CD4-positive, alpha-beta memory T cell (primary cell): ENCODE data around the gene ESPN. TPM values are rescaled to one million over a fixed set of nuclear protein-coding genes. Genes with fewer than 3 reads are reported as not detected.

ENCODE experiments used
- CTCF ChIA-PET: fragments of 350-600 bp; sonication (Branson Sonifier 250); formaldehyde crosslinking; loops from one replicate; lab custom pipeline; 2021; ENCODE audit warnings: inconsistent platforms; ENCODE audit not compliant: partially characterized antibody; lab: Charles Lee
- POLR2A ChIA-PET: fragments of 350-600 bp; sonication (Branson Sonifier 250); formaldehyde crosslinking; loops from one replicate; lab custom pipeline; 2021; ENCODE audit not compliant: partially characterized antibody; lab: Charles Lee
- DNase-seq, 5 donors: peaks; one replicate each; pipeline versions ENCODE4 v3.0.0 to v3.0.0-alpha.2; 2020 to 2022; ENCODE audit warnings: mixed read lengths in 1 of 5
- H3K27ac ChIP-seq: one replicate; pipeline ENCODE4 v1.7.0; 2013; ENCODE audit warnings: low read depth, low read length
- H3K27me3 ChIP-seq: 2 replicates; pipeline ENCODE4 v1.7.0; 2013; ENCODE audit warnings: mild to moderate bottlenecking, low read length, moderate library complexity; ENCODE audit not compliant: insufficient read depth
- H3K36me3 ChIP-seq: 2 replicates; pipeline ENCODE4 v1.7.0; 2013; ENCODE audit warnings: mild to moderate bottlenecking, low read length, moderate library complexity; ENCODE audit not compliant: insufficient read depth
- H3K4me1 ChIP-seq: 2 replicates; pipeline ENCODE4 v1.7.0; 2013; ENCODE audit warnings: mild to moderate bottlenecking, low read length, moderate library complexity; ENCODE audit not compliant: insufficient read depth
- H3K4me3 ChIP-seq, 2 donors: one replicate each; pipeline ENCODE4 v1.7.0; 2013; ENCODE audit warnings: low read length in 2 of 2, mild to moderate bottlenecking in 1 of 2
- H3K9me3 ChIP-seq, 2 donors: one replicate each; pipeline ENCODE4 v1.7.0; 2013; ENCODE audit warnings: low read length in 2 of 2, control low read depth in 1 of 2; ENCODE audit not compliant: control insufficient read depth in 1 of 2
- H3K27ac Mint-ChIP-seq, 7 donors: one replicate each; pipeline ENCODE4 v1.8.0; 2020 to 2021; ENCODE audit warnings: mixed read lengths in 7 of 7, mild to moderate bottlenecking in 6 of 7, inconsistent platforms in 3 of 7, moderate library complexity in 3 of 7
- H3K27me3 Mint-ChIP-seq, 2 donors: one replicate each; pipeline ENCODE4 v1.8.0; 2020 to 2021; ENCODE audit warnings: mixed read lengths in 2 of 2
- H3K36me3 Mint-ChIP-seq, 2 donors: one replicate each; pipeline ENCODE4 v1.8.0; 2020 to 2021; ENCODE audit warnings: mixed read lengths in 2 of 2, inconsistent platforms in 1 of 2, mild to moderate bottlenecking in 1 of 2
- H3K4me1 Mint-ChIP-seq, 4 donors: one replicate each; pipeline ENCODE4 v1.8.0; 2020 to 2021; ENCODE audit warnings: mixed read lengths in 4 of 4, mild to moderate bottlenecking in 1 of 4
- H3K4me3 Mint-ChIP-seq, 8 donors: one replicate each; pipeline ENCODE4 v1.8.0; 2020 to 2021; ENCODE audit warnings: mixed read lengths in 8 of 8, mild to moderate bottlenecking in 7 of 8, moderate library complexity in 6 of 8, inconsistent platforms in 3 of 8
- H3K9me3 Mint-ChIP-seq, 8 donors: one replicate each; pipeline ENCODE4 v1.8.0; 2020 to 2021; ENCODE audit warnings: mixed read lengths in 8 of 8, mild to moderate bottlenecking in 5 of 8, inconsistent platforms in 3 of 8, moderate library complexity in 1 of 8
- intact Hi-C: fragments of 100-400 bp; cut with micrococcal nuclease; formaldehyde crosslinking; loops from one replicate; pipeline ENCODE4 v1.15.1; 2023
- polyA plus RNA-seq, 2 donors: library from polyadenylated mRNA; unstranded; fragments of 300-500 nt; fragmentation: Illumina TruSeq; gene quantifications; one replicate each; pipeline ENCODE4 v1.2.3, GENCODE V29; 2021
- total RNA-seq, 2 experiments: library from RNA; stranded (reverse); gene quantifications; one replicate each; pipeline ENCODE4 v1.2.3, GENCODE V29; 2021

The ESPN gene
- total RNA-seq, result 10 to 100 TPM; 10.9 to 13.5 TPM
- 1 to 10 TPM in 1 of 2 donors, under 1 TPM in 1; 0.48 to 1.8 TPM for polyA plus RNA-seq

GRCh38 chr1:6424619-6425593, at the start of gene ESPN:
ESPN (plus strand) TSS chr1:6424776; CDS start chr1:6424956, 180 bp downstream.
- CTCF ChIA-PET, result interaction anchor here (0.9 to 2.7 kb wide), 4 partner anchors 13 to 65 kb away, joined by 3 to 16 read pairs (median 3); no protein-coding TSS in a partner anchor
- H3K36me3 Mint-ChIP-seq, result no peaks in the 10 kb centered on the region

GRCh38 chr1:6378096-6378746, 46.4 kb upstream of the ESPN start:
- H3K27me3 ChIP-seq, result no peaks in the 10 kb centered on the region
- no peak overlapping the region for H3K4me3 ChIP-seq
- CTCF ChIA-PET, result interaction anchor here (1.9 kb wide), 1 partner anchor 30 kb away, joined by 8 read pairs; no protein-coding TSS in a partner anchor
- no peaks in the 10 kb centered on the region for H3K9me3 ChIP-seq
- no peaks in the 10 kb centered on the region for H3K9me3 Mint-ChIP-seq
- H3K27ac Mint-ChIP-seq, result peak overlapping the region in 1 of 7 donors; percentile 47
- no peak overlapping the region for H3K27ac ChIP-seq
- intact Hi-C loops, result no loop called here
- H3K4me1 Mint-ChIP-seq, result no peaks in the 10 kb centered on the region
- H3K27me3 Mint-ChIP-seq, result no peaks in the 10 kb centered on the region
- POLR2A ChIA-PET, result no interaction called here
- H3K36me3 Mint-ChIP-seq, result peaks cover 0 to 4% of the 10 kb centered on the region in 2 donors
- DNase-seq, result no peak
- H3K4me3 Mint-ChIP-seq, result no peak overlapping the region
- no peaks in the 10 kb centered on the region for H3K4me1 ChIP-seq
- H3K36me3 ChIP-seq, result no peaks in the 10 kb centered on the region

More at GRCh38 chr1:6424619-6425593, at the start of gene ESPN:
- Mint-ChIP-seq H3K9me3 (no peaks in the 10 kb centered on the region), H3K4me1 (peaks cover 4 to 35% (median 18%) of the 10 kb centered on the region in 4 donors), H3K27ac (no peak within 1 kb of the TSS), H3K27me3 (peaks cover 19 to 21% of the 10 kb centered on the region in 2 donors), H3K4me3 (peak within 1 kb of the TSS; percentile 53 to 76 (median 68))
- POLR2A ChIA-PET, result interaction anchor here (1.8 kb wide), 1 partner anchor 35 kb away, joined by 7 read pairs; no protein-coding TSS in a partner anchor
- Histone ChIP-seq H3K4me1 (peaks cover 31% of the 10 kb centered on the region), H3K9me3 (no peaks in the 10 kb centered on the region), H3K27me3 (peaks cover 31% of the 10 kb centered on the region), H3K36me3 (no peaks in the 10 kb centered on the region), H3K27ac (no peak within 1 kb of the TSS), H3K4me3 (peak within 1 kb of the TSS in 1 of 2 donors; percentile 38)
- DNase-seq, result no peak
- intact Hi-C loops, result no loop called here

- no peaks in the 10 kb centered on the region for H3K27me3 Mint-ChIP-seq
- H3K4me1 Mint-ChIP-seq, result no peaks in the 10 kb centered on the region
- intact Hi-C loops, result no loop called here
- H3K36me3 Mint-ChIP-seq, result peaks cover 0 to 4% of the 10 kb centered on the region in 2 donors
- Histone ChIP-seq H3K4me1 (no peaks in the 10 kb centered on the region), H3K36me3 (no peaks in the 10 kb centered on the region), H3K27ac (no peak overlapping the region), H3K9me3 (no peaks in the 10 kb centered on the region), H3K4me3 (no peak overlapping the region), H3K27me3 (no peaks in the 10 kb centered on the region)
- no peaks in the 10 kb centered on the region for H3K9me3 Mint-ChIP-seq
- DNase-seq, result no peak
- H3K4me3 Mint-ChIP-seq, result no peak overlapping the region
- CTCF ChIA-PET, result interaction anchor here (1.0 to 1.9 kb wide), 3 partner anchors 18 to 32 kb away, joined by 4 to 8 read pairs (median 4); no protein-coding TSS in a partner anchor
- POLR2A ChIA-PET, result no interaction called here
- H3K27ac Mint-ChIP-seq, result no peak overlapping the region
Observed at GRCh38 chr1:6380037-6380436, 44.5 kb upstream of the ESPN start.

- intact Hi-C loops, result no loop called here
- Histone ChIP-seq H3K36me3 (no peaks in the 10 kb centered on the region), H3K27me3 (no peaks in the 10 kb centered on the region), H3K4me1 (no peaks in the 10 kb centered on the region), H3K9me3 (no peaks in the 10 kb centered on the region), H3K4me3 (no peak overlapping the region), H3K27ac (no peak overlapping the region)
- Mint-ChIP-seq H3K27ac (no peak overlapping the region), H3K36me3 (peaks cover 0 to 4% of the 10 kb centered on the region in 2 donors), H3K4me3 (no peak overlapping the region), H3K27me3 (no peaks in the 10 kb centered on the region), H3K9me3 (no peaks in the 10 kb centered on the region), H3K4me1 (peaks cover 0 to 2% (median 0%) of the 10 kb centered on the region in 4 donors)
- POLR2A ChIA-PET, result no interaction called here
- CTCF ChIA-PET, result interaction anchor here (1.0 to 1.4 kb wide), 5 partner anchors 16 to 137 kb away, joined by 3 to 6 read pairs (median 3); no protein-coding TSS in a partner anchor
- no peak for DNase-seq
Observed at GRCh38 chr1:6384135-6384534, 40.4 kb upstream of the ESPN start.

GRCh38 chr1:6384962-6385361, 39.6 kb upstream of the ESPN start:
- POLR2A ChIA-PET, result no interaction called here
- no peaks in the 10 kb centered on the region for H3K9me3 Mint-ChIP-seq
- Histone ChIP-seq H3K4me1 (no peaks in the 10 kb centered on the region), H3K27me3 (no peaks in the 10 kb centered on the region), H3K27ac (no peak overlapping the region), H3K9me3 (no peaks in the 10 kb centered on the region), H3K36me3 (no peaks in the 10 kb centered on the region), H3K4me3 (no peak overlapping the region)
- H3K36me3 Mint-ChIP-seq, result peaks cover 0 to 1% of the 10 kb centered on the region in 2 donors
- intact Hi-C loops, result no loop called here
- H3K4me1 Mint-ChIP-seq, result peaks cover 0 to 2% (median 0%) of the 10 kb centered on the region in 4 donors
- H3K27ac Mint-ChIP-seq, result peak overlapping the region in 1 of 7 donors; percentile 48
- no peak overlapping the region for H3K4me3 Mint-ChIP-seq
- no peaks in the 10 kb centered on the region for H3K27me3 Mint-ChIP-seq
- no peak for DNase-seq
- CTCF ChIA-PET, result interaction anchor here (1.0 to 1.4 kb wide), 4 partner anchors 19 to 138 kb away, joined by 3 to 4 read pairs (median 3); no protein-coding TSS in a partner anchor

GRCh38 chr1:6385488-6386191, 38.9 kb upstream of the ESPN start:
- H3K4me3 ChIP-seq, result no peak overlapping the region
- H3K27ac Mint-ChIP-seq, result no peak overlapping the region
- H3K27me3 ChIP-seq, result no peaks in the 10 kb centered on the region
- CTCF ChIA-PET, result interaction anchor here (1.1 kb wide), 1 partner anchor 28 kb away, joined by 3 read pairs; no protein-coding TSS in a partner anchor
- no peaks in the 10 kb centered on the region for H3K27me3 Mint-ChIP-seq
- H3K36me3 Mint-ChIP-seq, result no peaks in the 10 kb centered on the region
- H3K36me3 ChIP-seq, result no peaks in the 10 kb centered on the region
- intact Hi-C loops, result no loop called here
- no peaks in the 10 kb centered on the region for H3K9me3 Mint-ChIP-seq
- no peak overlapping the region for H3K27ac ChIP-seq
- no peaks in the 10 kb centered on the region for H3K9me3 ChIP-seq
- no peak overlapping the region for H3K4me3 Mint-ChIP-seq
- H3K4me1 ChIP-seq, result no peaks in the 10 kb centered on the region
- no peak for DNase-seq
- H3K4me1 Mint-ChIP-seq, result peaks cover 0 to 2% (median 0%) of the 10 kb centered on the region in 4 donors
- POLR2A ChIA-PET, result no interaction called here
